Gastrocnemius medialis (tissue), 4 donors: ENCODE results near the gene GNG4.

ENCODE experiments used
- POLR2A ChIP-seq, 2 donors: fragments of 450-650 bp; IDR thresholded peaks; one replicate each; pipeline ENCODE4 v1.6.1; 2017; ENCODE audit warnings: antibody characterized with exemption in 2 of 2, mild to moderate bottlenecking in 2 of 2, moderate library complexity in 2 of 2
- TF ChIP-seq, protein P1 (sequence below), 5 experiments: fragments of 450-650 bp in 3 of 5; fragments of 200-600 bp in 2 of 5; sonication (generic) in 2 of 5; IDR thresholded peaks in 4 of 5; conservative IDR thresholded peaks in 1 of 5; 1 replicate in 4 of 5; 2 replicates in 1 of 5; pipeline ENCODE4 v1.5.1; 2016 to 2019; ENCODE audit warnings: antibody characterized with exemption in 5 of 5, mild to moderate bottlenecking in 3 of 5, moderate library complexity in 3 of 5

GRCh38 chr1:235500971-235501540, 148.5 kb downstream of the GNG4 start:
- TF ChIP-seq, protein P1, sequence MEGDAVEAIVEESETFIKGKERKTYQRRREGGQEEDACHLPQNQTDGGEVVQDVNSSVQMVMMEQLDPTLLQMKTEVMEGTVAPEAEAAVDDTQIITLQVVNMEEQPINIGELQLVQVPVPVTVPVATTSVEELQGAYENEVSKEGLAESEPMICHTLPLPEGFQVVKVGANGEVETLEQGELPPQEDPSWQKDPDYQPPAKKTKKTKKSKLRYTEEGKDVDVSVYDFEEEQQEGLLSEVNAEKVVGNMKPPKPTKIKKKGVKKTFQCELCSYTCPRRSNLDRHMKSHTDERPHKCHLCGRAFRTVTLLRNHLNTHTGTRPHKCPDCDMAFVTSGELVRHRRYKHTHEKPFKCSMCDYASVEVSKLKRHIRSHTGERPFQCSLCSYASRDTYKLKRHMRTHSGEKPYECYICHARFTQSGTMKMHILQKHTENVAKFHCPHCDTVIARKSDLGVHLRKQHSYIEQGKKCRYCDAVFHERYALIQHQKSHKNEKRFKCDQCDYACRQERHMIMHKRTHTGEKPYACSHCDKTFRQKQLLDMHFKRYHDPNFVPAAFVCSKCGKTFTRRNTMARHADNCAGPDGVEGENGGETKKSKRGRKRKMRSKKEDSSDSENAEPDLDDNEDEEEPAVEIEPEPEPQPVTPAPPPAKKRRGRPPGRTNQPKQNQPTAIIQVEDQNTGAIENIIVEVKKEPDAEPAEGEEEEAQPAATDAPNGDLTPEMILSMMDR (IDR thresholded peaks at IDR 0.05 in 4 of 5, conservative IDR thresholded peaks at IDR 0.05 in 1 of 5), result no peak
- TF ChIP-seq POLR2A (IDR thresholded peaks at IDR 0.05), result no peak
